GM15510 (cell line): Measurements from ENCODE around the gene ERN1.

ENCODE experiments used
- POLR2A ChIP-seq: IDR thresholded peaks from 3 replicates; pipeline ENCODE4 v1.6.1; 2011; ENCODE audit warnings: borderline replicate concordance; ENCODE audit not compliant: insufficient read length; ENCODE audit errors: extremely low read depth

The ERN1 gene

DNA sequence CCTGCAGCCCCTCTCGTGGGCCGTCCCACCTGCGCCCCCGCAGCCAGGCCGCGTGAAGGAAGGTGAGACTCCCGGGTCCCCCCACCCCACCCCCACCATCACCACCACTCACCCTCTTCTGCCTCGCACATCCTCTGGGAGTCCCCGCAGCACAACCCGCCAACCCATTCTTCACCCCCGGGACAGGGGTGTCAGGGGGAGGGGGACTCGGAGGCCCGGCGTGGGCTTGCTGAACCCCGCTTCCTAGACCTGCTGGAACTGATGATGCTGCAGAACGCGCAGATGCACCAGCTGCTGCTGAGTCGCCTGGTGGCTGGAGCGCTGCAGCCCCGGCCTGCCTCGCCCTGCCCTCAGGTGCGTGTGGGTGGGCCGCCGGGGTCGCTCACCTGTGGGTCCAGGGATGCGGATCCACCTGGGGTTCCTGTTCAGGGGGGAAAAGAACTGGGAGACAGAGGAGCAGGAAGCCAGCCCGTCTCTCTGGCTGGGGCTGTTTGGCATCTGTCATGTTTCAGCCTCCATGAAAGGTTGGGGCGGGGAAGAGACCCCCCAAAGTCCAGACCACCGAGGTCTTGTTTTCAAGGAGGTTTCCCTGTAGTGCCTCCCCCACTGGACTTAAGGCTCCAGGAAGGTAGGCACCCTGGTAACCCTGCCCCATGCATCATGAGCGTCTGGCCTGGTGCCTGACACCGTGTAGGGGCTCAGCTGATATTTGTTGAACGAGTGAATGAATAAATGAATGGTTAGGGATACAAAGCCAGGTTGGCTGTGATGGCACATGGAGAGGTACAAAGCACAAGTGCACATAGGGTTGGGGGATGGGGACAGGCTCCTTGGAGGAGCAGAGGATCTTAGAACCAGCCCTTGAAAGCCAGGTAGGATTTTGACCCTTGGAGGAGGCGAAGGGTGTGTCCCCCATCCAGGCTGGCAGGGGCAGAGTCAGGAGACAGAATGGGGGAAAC lies 130.9 kb downstream of the ERN1 start:
- no peak for TF ChIP-seq POLR2A

DNA sequence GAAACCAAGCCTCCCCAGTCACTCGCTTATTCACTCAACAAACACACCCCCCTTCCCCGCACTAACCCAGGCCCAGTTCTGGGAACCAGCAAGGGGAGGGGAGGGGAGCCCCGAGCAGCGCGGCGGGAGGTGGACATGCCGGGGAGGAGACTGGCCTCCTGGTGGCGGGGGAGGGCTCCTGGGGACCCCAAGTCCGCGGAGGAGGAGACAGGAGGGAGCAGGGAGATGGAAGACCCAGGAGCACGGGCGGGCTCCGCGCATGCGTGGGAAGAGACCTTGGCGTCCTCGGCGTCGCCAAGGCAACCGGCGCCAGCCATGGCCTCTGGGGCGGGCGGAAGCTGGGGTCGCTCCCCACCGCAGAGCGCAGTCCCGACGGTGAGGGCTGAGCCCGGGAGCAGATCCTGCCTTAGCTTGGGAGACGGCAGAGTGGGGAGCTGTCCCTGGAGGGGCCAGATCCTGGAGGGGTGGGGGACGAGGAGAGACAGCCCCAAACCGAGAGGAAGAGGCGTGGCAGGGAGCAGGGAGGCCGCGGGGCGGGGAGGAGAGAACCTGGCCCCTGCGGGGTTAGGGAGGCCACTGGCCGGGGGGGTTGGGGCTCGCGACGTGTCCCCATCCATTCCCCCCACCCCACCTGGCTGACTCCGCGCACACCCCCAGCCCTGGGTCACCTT lies 131.8 kb downstream of the ERN1 start, which contains the start of gene PRR29:
TSS of gene PRR29 (plus strand) at position 302 of the 671 bp plus-strand sequence. CDS start at position 316, 14 bp downstream.
- no peak for TF ChIP-seq POLR2A

DNA sequence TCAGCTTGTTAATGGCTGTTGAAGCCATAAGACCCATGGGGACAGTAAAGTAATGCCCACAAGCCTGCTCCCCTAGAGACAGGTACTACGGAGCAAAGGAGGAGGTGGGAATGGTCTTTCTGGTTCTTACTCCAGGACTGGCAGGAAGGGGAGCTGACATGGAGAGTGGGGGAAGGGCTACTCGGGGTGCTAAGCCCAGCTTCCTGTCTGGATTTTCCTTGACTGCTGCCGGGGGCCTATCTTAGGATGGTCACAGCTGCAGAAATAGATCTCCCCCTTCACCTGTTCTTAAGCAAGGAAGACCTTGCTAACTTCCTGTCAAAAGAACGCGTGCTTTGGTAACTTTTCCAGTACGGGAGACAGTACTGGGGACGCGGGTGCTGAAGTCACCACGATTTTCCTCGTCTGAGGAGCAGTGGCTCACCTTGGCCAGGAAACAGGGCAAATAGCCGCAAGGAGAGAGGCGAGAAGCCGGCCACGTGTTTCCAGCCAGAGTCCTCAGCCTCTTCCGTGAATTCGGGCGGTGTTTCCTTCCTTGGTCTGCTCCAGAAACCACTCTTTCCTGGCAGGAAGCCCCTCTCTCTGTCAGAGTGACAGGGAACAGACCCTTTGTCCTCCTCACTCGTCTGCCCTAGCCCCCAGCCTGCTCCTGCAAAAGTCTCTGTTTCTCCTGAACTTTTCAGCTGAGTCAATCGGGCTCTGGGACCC lies 132.4 kb downstream of the ERN1 start:
- no peak for TF ChIP-seq POLR2A

DNA sequence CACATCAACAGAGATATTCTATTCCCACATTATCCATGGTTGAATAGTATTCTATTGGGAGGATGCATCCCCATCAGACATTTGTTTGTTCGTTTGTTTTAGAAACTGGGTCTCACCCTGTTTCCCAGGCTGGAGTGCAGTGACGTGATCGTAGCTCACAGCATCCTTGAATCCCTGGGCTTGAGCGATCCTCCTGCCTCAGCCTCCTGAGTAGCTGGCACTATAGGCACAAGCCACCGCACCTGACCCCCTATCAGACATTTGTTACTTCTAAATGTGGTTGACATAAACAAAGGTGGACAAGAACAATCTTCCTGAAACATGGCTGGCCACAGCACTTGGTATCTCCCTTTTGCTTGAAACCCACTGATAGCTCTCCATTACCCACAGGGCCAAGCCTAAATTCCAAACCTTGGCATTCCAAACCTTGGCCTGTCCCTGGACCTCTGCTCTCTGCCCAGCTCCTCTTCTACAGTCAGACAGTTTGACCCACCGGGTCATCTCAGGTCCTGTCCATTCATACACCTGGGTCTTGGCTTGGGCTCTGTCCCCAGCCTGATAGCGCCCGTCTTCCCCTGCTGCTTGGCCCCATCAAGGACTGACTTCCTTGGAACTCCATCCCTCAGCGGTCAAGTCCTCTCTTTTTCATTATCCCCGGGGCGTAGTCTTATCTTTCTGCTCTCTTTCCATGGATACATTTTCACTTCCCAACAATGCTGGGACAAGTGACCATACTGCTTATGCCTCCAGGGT lies 133.3 kb downstream of the ERN1 start:
- TF ChIP-seq POLR2A, result no peak

DNA sequence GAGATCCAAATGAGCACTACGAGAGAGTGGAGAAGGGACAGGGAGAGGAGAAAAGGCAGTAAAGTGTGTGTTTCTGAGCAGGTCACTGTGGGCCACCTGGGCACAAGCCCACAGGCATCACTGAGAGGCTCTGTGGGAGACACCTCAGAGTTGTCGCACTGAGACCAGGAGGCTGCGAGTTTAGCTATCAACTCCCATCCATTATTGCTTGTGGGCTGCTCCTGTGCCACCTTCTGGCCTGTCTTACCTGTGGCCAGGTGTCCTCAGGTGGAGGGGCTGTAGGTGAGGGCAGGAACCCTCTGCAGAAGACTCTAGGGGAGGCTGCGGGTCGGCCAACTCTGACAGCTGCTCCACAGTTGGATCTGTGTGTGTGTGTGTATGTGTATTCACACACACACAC lies 134.3 kb downstream of the ERN1 start:
- no peak for TF ChIP-seq POLR2A

GRCh38 chr17:63993368-63993985 lies 136.5 kb downstream of the ERN1 start:
- TF ChIP-seq POLR2A, result no peak

DNA sequence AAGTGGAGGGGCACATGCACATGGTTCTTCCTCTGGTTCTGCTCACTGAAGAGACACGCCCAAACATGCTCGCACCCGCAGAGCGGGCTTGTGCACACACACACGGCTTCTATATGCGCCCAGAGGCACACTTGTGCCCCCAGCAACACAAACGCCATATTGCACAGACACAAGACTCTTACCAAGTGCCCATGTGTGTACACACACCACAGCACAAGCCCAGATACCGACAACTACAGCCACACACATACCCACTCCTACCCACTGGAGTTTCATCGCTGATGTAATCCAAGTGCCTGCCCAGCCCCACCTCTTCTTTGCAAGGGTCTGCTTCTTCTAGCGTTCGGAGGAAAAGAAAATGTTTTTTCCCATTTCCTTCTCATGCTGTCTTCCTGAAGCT lies 138.3 kb downstream of the ERN1 start:
- no peak for TF ChIP-seq POLR2A

GRCh38 chr17:63989622-63990345 lies 140.2 kb downstream of the ERN1 start:
- no peak for TF ChIP-seq POLR2A
